CD14-positive monocyte (primary cell): Measurements from ENCODE around the gene NFATC2. TPM values are rescaled to one million over a fixed set of nuclear protein-coding genes. Genes with fewer than 3 reads are reported as not detected.

Experiments used
- DNase-seq, 3 donors: peaks; one replicate each; pipeline ENCODE4 v3.0.0-alpha.2; 2011 to 2022
- H2AFZ ChIP-seq: 2 replicates; pipeline ENCODE4 v1.6.0; 2012; ENCODE audit warnings: mild to moderate bottlenecking, low read depth, low read length, inconsistent platforms; ENCODE audit not compliant: insufficient read depth, poor library complexity, severe bottlenecking
- H3K27ac ChIP-seq, 2 donors: 1 replicate in 1 of 2; 2 replicates in 1 of 2; pipeline ENCODE4 v1.5.1; 2012 to 2013; ENCODE audit warnings: low read length in 2 of 2, control low read depth in 1 of 2, inconsistent platforms in 1 of 2, low read depth in 1 of 2, mild to moderate bottlenecking in 1 of 2
- H3K27me3 ChIP-seq, 2 donors: one replicate each; pipeline versions ENCODE4 v1.6.0 to v1.6.1; 2011 to 2013; ENCODE audit warnings: low read length in 2 of 2; ENCODE audit not compliant: control insufficient read depth in 2 of 2, insufficient read depth in 2 of 2
- H3K36me3 ChIP-seq, 2 donors: replicated peaks in 1 of 2; 1 replicate in 1 of 2; 2 replicates in 1 of 2; pipeline versions ENCODE4 v1.5.1 to v1.6.1; 2012 to 2013; ENCODE audit warnings: low read length in 2 of 2, control low read depth in 1 of 2, inconsistent platforms in 1 of 2, mild to moderate bottlenecking in 1 of 2; ENCODE audit not compliant: insufficient read depth in 2 of 2, control insufficient read depth in 1 of 2
- H3K4me1 ChIP-seq, 2 donors: 1 replicate in 1 of 2; 2 replicates in 1 of 2; pipeline versions ENCODE4 v1.5.1 to v1.6.1; 2012 to 2013; ENCODE audit warnings: low read length in 2 of 2, control low read depth in 1 of 2, inconsistent platforms in 1 of 2, mild to moderate bottlenecking in 1 of 2, moderate library complexity in 1 of 2; ENCODE audit not compliant: insufficient read depth in 2 of 2, control insufficient read depth in 1 of 2
- H3K4me2 ChIP-seq: replicated peaks from 2 replicates; pipeline ENCODE3; 2012; ENCODE audit warnings: low read length, moderate library complexity, mild to moderate bottlenecking; ENCODE audit not compliant: poor library complexity, severe bottlenecking; ENCODE audit errors: extremely low read depth
- H3K4me3 ChIP-seq, 3 experiments: fragments of 200-600 bp in 1 of 3; sonication (generic) in 1 of 3; replicated peaks in 1 of 3; 1 replicate in 2 of 3; 2 replicates in 1 of 3; pipeline ENCODE4 v1.5.1; 2011 to 2013; ENCODE audit warnings: low read length in 3 of 3, mild to moderate bottlenecking in 3 of 3, control low read depth in 2 of 3, low read depth in 2 of 3, inconsistent platforms in 1 of 3, moderate library complexity in 1 of 3
- H3K79me2 ChIP-seq: 2 replicates; pipeline ENCODE4 v1.6.0; 2012; ENCODE audit warnings: mild to moderate bottlenecking, control low read depth, inconsistent platforms, low read length, moderate library complexity; ENCODE audit not compliant: insufficient read depth
- H3K9ac ChIP-seq: 2 replicates; pipeline ENCODE4 v1.6.0; 2017; ENCODE audit warnings: low read length, mild to moderate bottlenecking; ENCODE audit not compliant: insufficient read depth, poor library complexity, severe bottlenecking
- H3K9me3 ChIP-seq, 2 donors: replicated peaks in 1 of 2; 1 replicate in 1 of 2; 2 replicates in 1 of 2; pipeline versions ENCODE4 v1.5.1 to v1.6.1; 2012 to 2013; ENCODE audit warnings: low read length in 2 of 2, control low read depth in 1 of 2; ENCODE audit not compliant: control insufficient read depth in 1 of 2, insufficient read depth in 1 of 2
- H4K20me1 ChIP-seq: 2 replicates; pipeline ENCODE4 v1.6.0; 2012; ENCODE audit warnings: mild to moderate bottlenecking, low read length, control low read depth, moderate library complexity; ENCODE audit not compliant: insufficient read depth
- H3K27ac Mint-ChIP-seq, 7 donors: one replicate each; pipeline ENCODE4 v1.8.0; 2020; ENCODE audit warnings: mild to moderate bottlenecking in 7 of 7, mixed read lengths in 7 of 7, moderate library complexity in 6 of 7, inconsistent platforms in 2 of 7
- H3K27me3 Mint-ChIP-seq, 3 donors: one replicate each; pipeline ENCODE4 v1.8.0; 2021 to 2022; ENCODE audit warnings: low read depth in 3 of 3, mild to moderate bottlenecking in 3 of 3, mixed read lengths in 3 of 3, moderate library complexity in 3 of 3, inconsistent platforms in 1 of 3
- H3K36me3 Mint-ChIP-seq, 2 donors: one replicate each; pipeline ENCODE4 v1.8.0; 2020; ENCODE audit warnings: mixed read lengths in 2 of 2, inconsistent platforms in 1 of 2, mild to moderate bottlenecking in 1 of 2
- H3K4me1 Mint-ChIP-seq: one replicate; pipeline ENCODE4 v1.8.0; 2020; ENCODE audit warnings: mild to moderate bottlenecking, mixed read lengths
- H3K4me3 Mint-ChIP-seq, 2 donors: one replicate each; pipeline ENCODE4 v1.8.0; 2020; ENCODE audit warnings: mild to moderate bottlenecking in 2 of 2, mixed read lengths in 2 of 2, moderate library complexity in 1 of 2
- H3K9me3 Mint-ChIP-seq, 7 donors: one replicate each; pipeline ENCODE4 v1.8.0; 2020 to 2022; ENCODE audit warnings: mixed read lengths in 7 of 7, mild to moderate bottlenecking in 6 of 7, moderate library complexity in 6 of 7, inconsistent platforms in 2 of 7
- WGBS: methylation state at CpG from one replicate; pipeline ENCODE4 v1.1.5; 2013; ENCODE audit warnings: missing lambda C conversion rate; ENCODE audit not compliant: insufficient coverage; 5-methylcytosine and 5-hydroxymethylcytosine counted together
- intact Hi-C, 2 donors: fragments of 100-400 bp; cut with micrococcal nuclease; formaldehyde crosslinking; loops; one replicate each; pipeline versions ENCODE4 v1.15.0 to v1.15.1; 2023
- polyA plus RNA-seq, 3 donors: library from polyadenylated mRNA; depleted of rRNA in 1 of 3; unstranded in 2 of 3; stranded (reverse) in 1 of 3; fragments of 300-500 nt in 2 of 3; fragments of >200 nt in 1 of 3; fragmentation: Illumina TruSeq in 2 of 3; gene quantifications; 1 replicate in 2 of 3; 2 replicates in 1 of 3; pipeline ENCODE4 v1.2.3, GENCODE V29; 2012 to 2021
- TF ChIP-seq, protein P1 (sequence below): fragments of 200-600 bp; IDR thresholded peaks from one replicate; pipeline ENCODE4 v1.8.0; 2022; ENCODE audit warnings: antibody characterized with exemption, mild to moderate bottlenecking

NFATC2 gene
- polyA plus RNA-seq, 3 donors, result 0.03 to 0.18 (median 0.11) TPM

DNA sequence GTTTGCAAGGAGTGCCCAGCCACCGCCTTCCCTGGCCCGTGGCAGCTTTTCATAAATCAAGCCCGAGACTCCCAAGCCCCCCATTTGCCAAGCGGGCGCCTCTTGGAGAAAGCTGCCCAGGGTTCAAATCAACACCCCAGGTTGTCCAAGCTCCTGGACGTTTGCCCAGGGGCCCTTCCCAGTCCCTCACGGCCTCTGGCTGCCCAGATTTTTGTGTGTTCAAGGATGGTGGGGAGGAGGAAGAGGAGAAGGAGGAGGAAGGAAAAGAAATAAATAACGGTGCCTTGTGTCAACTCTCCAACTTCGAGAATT, 20.6 kb upstream of the NFATC2 start:
- no peak overlapping the region for H3K4me3 ChIP-seq

DNA sequence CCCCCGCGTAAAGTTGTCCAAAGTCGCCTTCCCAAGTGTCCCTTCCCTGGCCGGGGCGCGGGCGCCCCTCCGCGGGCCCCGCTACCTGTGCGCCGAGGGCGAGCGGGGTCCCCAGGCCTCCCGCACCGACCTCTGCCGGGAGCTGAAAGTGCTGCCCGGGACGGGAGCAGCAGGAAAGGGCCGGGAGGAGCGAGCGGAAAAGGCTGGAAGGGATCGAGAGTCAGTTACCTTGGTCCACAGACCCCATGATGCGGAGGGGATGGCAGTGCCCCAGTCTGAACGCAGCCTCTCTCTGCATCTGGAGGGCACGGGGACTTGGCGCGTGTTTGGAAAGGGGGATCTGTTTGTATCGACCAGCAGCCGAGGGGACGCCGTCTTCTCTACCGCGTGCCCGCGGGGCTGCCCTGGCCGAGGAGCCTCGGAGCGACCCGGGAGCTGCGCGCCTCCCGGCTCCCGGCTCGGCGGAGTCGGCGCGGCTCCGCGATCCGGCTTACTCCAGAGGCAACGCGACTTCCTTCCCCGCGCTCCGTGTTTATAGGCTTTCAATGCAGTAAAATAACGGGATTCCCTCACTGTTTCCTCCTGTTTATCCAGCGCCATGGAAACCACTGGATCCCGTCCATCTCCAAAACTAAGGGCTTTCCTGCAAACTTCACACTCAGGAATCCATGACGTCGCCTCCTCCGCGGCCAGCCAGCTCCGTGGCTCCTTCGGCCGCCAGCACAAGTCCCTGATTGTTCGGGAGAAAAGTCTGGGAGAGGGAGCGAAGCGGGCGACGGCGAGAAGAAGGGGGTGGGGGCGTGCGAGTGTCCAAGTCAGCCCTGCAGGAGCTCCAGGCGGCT, 20.0 kb upstream of the NFATC2 start:
- Histone ChIP-seq H2AFZ (no peak overlapping the region), H3K9ac (no peak overlapping the region), H3K27me3 (peaks cover 38 to 77% of the 10 kb centered on the region in 2 donors), H3K4me3 (no peak overlapping the region), H3K4me2 (no peak overlapping the region), H3K36me3 (no peaks in the 10 kb centered on the region), H3K4me1 (peaks cover 4% of the 10 kb centered on the region in 2 donors), H4K20me1 (no peaks in the 10 kb centered on the region), H3K79me2 (no peaks in the 10 kb centered on the region), H3K27ac (no peak overlapping the region), H3K9me3 (peaks cover 0 to 4% of the 10 kb centered on the region in 2 donors)
- WGBS, result under 1% methylated on average over 70 of the region's 76 CpGs
- TF ChIP-seq, protein P1, sequence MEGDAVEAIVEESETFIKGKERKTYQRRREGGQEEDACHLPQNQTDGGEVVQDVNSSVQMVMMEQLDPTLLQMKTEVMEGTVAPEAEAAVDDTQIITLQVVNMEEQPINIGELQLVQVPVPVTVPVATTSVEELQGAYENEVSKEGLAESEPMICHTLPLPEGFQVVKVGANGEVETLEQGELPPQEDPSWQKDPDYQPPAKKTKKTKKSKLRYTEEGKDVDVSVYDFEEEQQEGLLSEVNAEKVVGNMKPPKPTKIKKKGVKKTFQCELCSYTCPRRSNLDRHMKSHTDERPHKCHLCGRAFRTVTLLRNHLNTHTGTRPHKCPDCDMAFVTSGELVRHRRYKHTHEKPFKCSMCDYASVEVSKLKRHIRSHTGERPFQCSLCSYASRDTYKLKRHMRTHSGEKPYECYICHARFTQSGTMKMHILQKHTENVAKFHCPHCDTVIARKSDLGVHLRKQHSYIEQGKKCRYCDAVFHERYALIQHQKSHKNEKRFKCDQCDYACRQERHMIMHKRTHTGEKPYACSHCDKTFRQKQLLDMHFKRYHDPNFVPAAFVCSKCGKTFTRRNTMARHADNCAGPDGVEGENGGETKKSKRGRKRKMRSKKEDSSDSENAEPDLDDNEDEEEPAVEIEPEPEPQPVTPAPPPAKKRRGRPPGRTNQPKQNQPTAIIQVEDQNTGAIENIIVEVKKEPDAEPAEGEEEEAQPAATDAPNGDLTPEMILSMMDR, result no peak
- no peaks in the 10 kb centered on the region for H3K36me3 Mint-ChIP-seq
- H3K4me1 Mint-ChIP-seq, result peaks cover 10% of the 10 kb centered on the region
- peaks cover 0 to 13% (median 0%) of the 10 kb centered on the region in 7 donors for H3K9me3 Mint-ChIP-seq
- no peak for DNase-seq
- no peak overlapping the region for H3K27ac Mint-ChIP-seq
- H3K27me3 Mint-ChIP-seq, result peaks cover 62 to 70% (median 65%) of the 10 kb centered on the region in 3 donors
- H3K4me3 Mint-ChIP-seq, result peak overlapping the region; percentile 24 to 79
- intact Hi-C loops, result no loop called here

More for the DNA sequence above, 20.6 kb upstream of the NFATC2 start:
- Histone ChIP-seq H3K9ac (no peak overlapping the region), H3K79me2 (no peaks in the 10 kb centered on the region), H3K27ac (no peak overlapping the region), H4K20me1 (no peaks in the 10 kb centered on the region), H2AFZ (no peak overlapping the region), H3K9me3 (peaks cover 0 to 4% of the 10 kb centered on the region in 2 donors), H3K36me3 (no peaks in the 10 kb centered on the region), H3K4me2 (no peak overlapping the region), H3K27me3 (peaks cover 38 to 77% of the 10 kb centered on the region in 2 donors), H3K4me1 (peaks cover 4% of the 10 kb centered on the region in 2 donors)
- Mint-ChIP-seq H3K9me3 (peaks cover 0 to 13% (median 0%) of the 10 kb centered on the region in 7 donors), H3K4me1 (peaks cover 10% of the 10 kb centered on the region), H3K27ac (no peak overlapping the region), H3K4me3 (peak overlapping the region in 1 of 2 donors; percentile 73), H3K27me3 (peaks cover 62 to 70% (median 65%) of the 10 kb centered on the region in 3 donors), H3K36me3 (no peaks in the 10 kb centered on the region)
- DNase-seq, result no peak
- under 1% methylated on average over 7 of the region's 9 CpGs for WGBS
- intact Hi-C loops, result no loop called here
- TF ChIP-seq, protein P1, result no peak
